SW 1271 (cell line): ENCODE measurements around the gene DCUN1D2.
"Not testable (repeated sequence)": the region's sequence is repeated elsewhere in the genome, so short reads cannot be mapped to it uniquely, and the experiment has no call there.

Source experiments
- DNase-seq, 2 experiments: peaks; one replicate each; lab custom pipeline; 2025; lab: John Stamatoyannopoulos, UW

Gene DCUN1D2

DNA sequence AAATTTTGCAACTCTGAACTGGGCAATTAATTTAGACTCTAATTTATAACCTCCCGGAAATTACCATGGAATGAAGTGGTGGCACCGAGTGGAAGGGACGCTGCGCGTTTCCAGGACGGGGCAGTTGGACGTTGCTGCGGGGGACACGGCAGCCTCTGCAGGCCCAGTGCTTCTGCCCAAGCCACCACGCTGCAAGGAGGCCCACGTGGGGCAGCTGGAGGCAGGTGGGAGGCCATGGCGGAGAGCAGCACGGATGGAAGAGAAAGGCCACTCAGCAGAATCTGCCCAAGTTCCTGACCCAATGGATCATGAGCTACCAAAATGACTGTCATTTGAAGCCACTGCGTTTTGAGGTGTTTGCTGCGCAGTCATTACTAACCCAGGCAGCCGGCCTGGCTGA, 26.0 kb downstream of the DCUN1D2 start:
- no peak for DNase-seq

DNA sequence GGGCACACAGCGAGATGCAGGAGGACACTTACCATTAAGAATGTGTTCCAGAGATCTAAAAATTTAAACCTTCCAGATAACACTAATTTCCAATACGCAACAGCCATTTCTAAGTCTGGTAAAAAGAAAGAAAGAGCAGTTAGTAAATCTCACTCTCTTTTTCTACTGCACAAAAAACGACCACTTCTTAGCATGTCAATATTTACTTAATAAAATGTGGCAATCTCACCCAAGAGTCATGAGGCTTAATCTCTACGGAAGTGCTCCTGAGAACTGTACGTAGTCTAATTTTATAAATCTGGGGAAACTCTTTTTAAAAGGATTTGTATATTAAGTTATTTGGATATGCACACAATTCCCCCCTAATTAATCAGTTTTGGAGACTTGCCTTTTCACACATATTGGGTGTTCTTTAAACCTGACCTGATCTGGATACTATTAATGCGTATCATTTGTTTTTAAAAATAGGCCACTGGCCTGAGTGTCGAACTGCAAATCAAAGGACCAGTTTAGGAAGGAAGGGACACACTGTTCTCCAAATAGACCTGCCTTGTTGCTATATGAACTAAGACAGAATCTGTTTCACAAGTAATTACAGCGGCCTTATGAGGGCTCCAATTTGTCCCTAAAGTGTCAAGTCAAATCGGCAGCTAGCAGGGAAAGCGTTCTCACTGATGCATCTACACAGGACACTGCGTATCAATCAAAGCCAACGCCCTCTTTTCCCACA, 29.3 kb downstream of the DCUN1D2 start:
- no peak for DNase-seq

DNA sequence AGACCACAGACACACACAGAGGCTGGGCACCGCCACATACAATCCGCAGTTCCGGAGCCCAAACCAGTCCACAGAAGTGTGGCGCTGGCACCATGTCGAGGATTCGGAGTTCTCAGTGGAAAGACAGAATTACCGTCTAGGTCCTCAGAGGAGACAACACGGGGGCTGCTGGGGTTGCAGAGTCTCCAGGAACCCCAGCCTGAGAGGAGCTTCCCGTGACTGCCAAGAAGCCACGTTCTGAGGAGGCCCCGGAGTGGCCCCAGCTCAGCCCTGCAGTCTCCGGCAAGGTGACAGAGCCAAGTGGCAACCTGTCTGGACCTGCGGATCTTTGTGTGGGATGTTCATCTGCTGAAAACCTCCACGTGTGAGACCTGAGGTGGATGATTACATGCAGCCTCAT, 29.9 kb downstream of the DCUN1D2 start:
- DNase-seq = no peak

DNA sequence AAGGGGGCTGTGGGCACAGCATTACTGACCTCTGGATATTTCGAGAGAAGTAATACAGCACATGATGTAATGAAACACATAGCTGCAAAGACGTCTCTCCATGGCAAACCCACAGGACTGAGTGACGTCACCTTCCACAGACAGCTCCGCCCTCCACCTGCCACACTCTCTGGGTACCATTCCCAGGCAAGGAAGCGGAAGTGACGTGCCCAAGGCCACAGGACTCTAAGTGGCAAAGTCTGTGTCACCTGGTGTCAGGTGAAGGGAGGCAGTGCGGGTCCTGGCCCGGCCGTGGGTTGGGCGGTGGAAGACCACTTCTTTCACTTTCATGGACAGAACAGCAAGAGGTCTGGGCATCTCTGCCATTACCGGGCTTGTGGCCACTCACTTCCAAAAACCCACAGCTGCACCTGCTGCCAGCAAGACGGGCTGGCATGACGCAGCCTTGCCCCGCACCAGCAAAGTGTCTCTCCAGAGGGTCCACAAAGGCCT, 30.4 kb downstream of the DCUN1D2 start:
- DNase-seq = no peak

DNA sequence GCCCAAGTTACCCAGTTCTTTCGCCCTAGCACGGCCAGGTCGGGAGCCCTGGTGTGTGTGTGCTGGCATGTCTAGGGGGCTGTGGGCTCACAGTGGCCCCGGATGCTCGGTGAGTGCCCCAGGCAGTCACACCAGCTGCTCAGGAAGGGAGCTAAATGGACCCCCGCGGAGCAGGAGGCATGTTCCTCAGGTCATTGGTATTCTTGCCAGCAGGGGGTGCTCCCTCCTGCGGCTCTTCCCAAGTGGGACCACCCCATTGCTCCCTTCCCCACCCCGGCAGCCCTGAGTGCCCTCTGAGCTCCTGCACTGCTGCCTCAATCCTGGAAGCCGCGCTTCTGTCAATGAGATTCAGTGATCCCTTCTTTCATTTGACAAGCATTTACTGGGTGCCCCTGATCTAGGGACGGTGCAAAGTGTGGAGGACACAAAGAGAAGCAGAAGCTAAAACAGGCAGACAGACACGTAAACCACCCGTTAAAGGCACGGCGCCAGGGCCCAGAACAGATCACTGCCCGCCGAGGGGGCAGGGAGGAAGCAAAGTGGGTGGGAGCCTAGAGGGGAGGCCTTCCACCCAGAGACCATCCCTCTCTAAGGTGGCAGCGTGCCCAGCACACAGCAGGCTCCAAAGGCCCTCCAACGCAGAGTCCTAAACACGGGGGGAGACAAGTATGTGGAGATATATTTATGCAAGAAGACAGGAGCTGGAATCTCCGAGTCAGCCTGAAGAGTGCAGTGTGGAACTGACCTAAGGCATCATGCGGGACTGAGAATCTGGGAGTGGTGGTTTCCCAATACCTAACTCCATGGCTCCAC, 32.1 kb downstream of the DCUN1D2 start:
- DNase-seq = no peak

DNA sequence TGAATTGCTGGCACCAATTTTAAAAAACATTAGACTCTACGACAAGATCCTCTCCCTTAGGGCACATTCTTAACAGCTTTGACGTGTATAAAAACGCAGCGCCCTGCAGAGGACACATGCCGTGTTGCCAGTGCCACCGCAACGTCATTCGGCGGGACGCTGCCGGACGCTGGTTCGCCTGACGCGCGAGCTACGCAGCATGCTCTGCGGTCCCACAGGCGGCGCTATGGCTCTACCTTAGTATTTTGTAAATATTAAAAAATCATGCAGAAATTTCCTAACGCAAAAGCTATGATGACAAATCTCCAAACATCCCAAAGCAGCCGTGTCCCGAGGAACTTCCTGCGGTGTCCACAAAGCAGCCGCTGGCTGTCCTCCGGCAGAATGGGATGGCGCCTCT, 33.0 kb downstream of the DCUN1D2 start:
- no peak for DNase-seq

DNA sequence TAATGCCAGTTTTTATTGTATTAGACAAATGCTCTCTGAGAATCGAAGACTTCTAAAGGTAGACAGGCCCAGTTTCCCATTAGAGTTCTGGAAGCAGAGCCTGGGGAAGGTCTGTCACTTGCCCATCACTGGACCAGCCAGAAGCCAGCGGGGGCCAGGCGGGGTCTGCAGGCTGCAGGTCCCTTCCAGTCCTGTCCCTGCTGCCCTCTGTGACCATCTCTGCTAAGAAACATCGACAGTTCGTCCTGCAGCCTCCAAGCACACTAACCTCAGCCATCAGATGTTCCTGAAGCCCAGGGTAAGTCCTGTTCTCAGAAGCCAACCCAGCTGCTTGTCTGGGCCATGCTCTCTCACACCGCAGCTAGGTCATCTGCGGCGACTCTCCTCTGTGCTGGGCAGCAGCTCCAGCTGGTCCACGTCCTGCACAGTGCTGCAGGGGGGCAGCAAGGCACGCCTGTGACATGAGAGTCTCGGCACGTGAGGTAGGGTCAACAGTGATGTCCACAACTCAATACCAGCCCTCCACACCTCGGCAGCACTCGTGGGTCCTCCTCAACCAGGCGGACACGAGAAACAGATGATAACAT, 34.3 kb downstream of the DCUN1D2 start:
- DNase-seq = no peak

DNA sequence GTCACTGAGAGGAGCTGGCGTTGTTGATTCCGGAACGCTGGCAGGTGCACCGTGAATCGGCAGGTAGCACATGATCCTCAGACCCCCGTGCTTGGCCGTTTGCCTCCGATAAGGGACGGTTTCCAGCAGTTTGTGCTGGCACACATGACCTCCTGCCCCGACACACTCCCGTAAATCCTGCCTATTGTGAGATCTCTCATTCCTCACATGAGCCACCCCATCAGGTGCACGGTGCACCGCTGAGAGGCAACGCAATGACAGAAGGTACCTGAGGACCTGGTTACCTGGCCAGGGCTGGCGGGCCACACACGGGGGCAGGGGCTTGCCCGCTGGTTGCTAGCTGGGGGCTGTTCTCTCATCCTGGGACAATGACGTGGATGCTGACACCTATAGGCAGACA, 35.1 kb downstream of the DCUN1D2 start:
- no peak for DNase-seq

DNA sequence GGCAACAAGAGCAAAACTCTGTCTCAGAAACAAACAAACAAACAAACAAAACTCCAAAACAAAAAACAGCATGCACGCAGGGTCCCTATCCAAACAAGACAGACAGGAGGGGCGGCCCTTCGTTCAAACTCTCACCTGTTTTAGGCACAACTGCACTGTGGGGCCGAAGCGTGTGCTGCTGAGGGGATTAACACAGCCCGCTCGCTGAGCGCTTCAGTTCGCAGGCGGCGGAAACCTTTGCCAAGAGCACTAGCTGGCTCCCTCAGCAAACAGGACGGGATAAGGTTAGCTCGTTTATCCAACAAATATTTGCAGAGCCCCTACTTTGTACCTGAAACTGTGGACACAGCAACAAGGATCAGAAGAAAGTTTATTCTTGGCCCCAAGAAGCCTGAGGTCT, 35.6 kb downstream of the DCUN1D2 start:
- DNase-seq = no peak

DNA sequence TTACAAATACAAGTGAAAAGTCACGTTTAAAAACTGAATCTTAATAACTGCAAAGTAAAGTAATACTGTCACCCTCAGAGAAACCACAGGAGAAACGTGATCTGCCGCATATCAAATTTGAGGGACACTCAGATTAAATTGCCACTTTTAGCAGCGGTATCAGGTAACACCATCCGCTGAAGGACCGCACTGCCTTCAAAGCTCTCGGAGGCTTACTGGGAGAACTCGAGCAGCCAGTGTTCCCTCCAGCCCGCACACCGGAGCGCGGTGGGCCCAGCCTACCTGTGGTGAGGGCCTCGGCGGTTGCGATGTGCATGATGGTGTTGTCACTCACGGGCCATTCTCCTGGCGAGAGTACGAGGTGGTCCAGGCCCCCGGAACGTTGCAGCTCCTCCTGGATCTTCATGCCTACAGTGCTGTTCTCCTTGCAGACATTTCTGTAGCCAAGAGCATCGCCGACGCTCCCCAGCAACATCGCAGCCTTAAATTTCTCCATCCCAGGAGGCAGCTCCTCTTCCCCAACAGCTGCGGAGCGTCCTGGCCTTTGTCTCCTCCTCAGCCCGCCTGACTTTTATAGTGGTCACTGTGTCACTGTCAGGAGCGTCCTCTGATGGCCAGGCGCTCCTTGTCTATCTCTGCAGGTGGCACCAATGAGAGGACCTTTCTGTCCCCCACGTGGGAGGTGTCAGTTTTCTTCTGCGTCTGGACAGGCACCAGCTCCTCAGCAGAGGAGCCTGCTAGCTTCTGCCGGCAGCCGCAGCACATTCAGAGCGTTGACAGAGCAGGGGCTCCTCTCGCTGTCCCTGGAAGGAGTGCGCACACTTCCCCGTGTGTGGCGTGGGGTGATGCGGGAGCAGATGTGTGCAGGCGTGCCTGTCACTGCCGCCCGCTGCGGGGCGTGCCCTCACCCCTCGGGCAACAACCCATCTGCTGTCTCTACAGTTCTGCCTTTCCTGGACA, 37.3 kb downstream of the DCUN1D2 start, which contains the start of gene ADPRHL1:
Gene ADPRHL1, minus strand, starts transcription at position 547 of the 960 bp plus-strand sequence. Its CDS starts 51 bp downstream, at position 496.
- DNase-seq = no peak

DNA sequence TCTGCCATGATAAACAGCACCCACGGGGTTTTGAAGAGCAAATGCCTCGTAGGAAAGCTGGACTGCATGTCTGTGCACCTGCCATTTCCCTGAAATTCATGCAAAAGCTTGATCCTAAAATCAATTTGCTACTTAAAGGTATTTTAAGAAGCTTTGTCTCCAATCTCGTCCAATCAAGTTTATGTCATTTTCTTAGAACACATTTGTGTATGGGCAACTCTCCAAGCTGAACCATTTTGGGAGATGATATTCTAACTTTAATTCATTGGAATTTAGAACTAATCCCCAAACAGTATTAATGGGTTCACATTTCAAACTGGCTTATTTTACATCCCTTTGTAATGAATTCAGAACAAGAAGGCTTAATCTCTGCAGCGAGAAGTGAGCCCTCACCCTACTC, 38.0 kb downstream of the DCUN1D2 start:
- no peak for DNase-seq

DNA sequence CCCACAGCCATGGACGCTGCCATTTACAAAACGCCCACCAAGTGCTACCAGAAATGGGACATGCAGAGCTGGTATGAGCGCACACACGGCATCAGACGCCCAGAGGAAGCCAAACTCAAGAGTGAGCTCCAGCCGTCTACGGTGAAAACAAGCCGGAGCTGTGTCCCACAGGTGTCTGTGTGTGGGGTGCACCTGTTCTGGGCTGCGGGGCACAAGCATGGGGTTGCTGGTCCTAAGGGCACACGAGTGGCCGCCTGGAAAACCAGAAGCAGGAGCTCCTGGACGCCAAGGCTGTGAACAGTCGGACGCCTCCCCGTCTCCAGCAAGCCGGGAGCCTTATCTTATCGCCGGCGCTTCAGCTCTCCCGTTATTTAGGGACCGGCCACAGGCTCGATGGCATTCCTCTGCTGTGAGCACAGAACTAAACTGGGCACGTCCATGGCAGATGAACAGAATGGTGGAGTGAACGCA, 38.5 kb downstream of the DCUN1D2 start:
- no peak for DNase-seq

DNA sequence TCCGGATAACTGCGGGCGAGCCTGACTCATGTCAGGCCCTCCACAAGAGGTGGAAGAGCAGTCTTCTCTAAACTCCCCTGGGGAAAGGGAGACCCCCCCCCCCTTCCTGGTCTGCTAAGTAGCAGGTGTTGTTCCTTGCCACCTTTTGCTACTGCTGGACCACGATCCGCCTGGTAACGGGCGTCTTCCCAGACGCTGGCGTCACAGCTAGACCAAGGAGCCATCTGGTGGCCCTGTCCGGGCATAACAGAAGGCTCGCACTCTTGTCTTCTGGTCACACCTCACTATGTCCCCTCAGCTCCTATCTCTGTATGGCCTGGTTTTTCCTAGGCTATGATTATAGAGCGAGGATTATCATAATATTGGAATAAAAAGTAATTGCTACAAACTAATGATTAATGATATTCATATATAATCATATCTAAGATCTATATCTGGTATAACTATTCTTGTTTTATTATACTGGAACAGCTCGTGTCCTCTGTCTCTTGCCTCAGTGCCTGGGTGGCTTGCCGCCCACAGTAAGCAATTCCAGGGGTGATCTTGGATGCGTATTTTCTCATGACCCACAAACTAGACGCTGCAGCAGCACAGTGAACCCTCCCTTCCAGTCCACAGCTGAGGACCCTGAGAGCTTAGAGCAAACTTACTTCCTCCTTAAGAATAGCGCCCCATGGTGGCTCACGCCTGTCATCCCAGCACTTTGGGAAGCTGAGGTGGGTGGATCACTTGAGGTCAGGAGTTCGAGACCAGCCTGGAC, 39.5 kb downstream of the DCUN1D2 start:
- not testable (repeated sequence) for DNase-seq

DNA sequence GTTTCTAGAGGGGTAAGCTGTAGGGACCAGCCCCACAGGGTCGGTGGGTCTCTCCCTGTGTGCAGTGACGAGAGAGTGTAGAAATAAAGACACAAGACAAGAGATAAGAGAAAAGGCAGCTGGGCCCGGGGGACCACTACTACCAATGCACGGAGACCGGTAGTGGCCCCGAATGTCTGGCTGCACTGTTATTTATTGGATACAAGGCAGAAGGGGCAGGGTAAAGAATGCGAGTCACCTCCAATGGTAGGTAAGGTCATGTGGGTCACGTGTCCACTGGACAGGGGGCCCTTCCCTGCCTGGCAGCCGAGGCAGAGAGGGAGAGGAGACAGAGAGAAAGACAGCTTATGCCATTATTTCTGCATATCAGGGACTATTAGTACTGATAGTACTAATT, 40.2 kb downstream of the DCUN1D2 start:
- DNase-seq = not testable (repeated sequence)

DNA sequence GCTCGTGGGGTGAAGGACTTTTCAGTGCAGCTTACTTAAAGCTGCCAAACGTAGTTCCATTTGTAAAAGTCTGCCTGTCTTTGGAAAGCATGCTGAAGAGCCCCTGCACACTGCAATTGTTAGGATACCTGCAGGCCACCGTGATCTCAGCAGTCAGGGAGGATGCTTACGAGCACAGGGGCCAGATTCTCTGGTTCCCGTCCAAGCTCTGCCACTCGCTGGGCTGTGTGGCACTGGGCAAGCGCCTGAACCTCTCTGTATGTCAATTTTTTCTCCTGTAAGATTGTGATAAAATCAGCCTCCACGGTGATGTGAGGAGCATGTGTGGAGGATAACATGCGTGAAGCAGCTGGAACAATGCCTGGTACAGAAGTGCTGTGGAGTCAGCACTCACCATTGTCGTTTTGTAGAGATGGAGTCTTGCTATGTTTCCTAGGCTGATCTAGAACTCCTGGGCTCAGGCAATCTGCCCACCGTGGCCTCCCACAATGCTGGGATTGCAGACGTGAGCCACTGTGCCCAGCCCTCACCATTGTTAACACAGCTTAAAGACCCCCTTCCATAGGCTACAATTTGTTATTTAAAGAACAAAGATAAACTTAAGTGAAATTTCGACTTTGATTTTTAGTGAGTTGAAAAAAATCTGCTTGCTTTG, 40.7 kb downstream of the DCUN1D2 start:
- DNase-seq = no peak

DNA sequence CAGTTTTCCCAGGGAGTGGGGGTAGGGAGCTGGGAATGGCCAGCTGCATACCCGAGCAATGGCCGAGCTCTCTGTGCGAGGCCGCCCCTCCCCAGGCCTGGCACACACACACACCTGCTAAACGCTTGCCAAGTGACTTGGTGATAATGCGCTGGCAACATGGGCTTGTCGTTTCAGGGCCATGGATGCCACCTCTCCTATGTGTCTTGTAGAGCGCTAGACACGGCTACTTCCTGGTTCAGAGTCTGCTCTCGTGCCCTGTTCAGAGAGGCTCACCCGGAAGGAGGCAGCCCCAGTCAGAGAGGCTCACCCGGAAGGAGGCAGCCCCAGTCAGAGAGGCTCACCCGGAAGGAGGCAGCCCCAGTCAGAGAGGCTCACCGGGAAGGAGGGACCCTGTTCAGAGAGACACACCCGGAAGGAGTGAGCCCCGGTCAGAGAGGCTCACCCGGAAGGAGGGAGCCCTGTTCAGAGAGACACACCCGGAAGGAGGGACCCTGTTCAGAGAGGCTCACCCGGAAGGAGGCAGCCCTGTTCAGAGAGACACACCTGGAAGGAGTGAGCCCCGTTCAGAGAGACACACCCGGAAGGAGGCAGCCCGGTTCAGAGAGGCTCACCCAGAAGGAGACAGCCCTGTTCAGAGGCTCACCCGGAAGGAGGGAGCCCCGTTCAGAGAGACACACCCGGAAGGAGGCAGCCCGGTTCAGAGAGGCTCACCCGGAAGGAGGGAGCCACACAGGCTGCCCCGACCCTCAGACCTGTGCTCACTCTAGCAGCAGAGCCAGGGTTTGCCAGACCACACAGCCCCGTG, 41.4 kb downstream of the DCUN1D2 start:
- peak; percentile 27 to 66 for DNase-seq

DNA sequence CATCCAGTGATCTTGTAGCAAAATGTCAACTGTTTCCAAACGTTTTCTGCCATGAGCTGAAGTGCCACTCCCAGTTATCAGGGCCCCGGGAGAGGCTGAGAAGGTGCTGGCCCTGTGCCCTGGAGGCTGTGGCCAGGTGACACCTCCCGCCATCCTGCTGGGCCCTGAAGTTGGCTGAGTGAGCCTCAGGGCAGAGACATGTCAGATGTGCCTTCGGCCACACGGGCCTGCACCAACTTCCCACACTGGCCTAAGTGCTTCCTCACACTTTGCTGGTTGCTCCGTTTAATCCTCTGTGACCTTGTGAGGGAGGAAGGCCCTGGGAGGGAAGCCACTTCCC, 42.0 kb downstream of the DCUN1D2 start:
- DNase-seq = no peak

DNA sequence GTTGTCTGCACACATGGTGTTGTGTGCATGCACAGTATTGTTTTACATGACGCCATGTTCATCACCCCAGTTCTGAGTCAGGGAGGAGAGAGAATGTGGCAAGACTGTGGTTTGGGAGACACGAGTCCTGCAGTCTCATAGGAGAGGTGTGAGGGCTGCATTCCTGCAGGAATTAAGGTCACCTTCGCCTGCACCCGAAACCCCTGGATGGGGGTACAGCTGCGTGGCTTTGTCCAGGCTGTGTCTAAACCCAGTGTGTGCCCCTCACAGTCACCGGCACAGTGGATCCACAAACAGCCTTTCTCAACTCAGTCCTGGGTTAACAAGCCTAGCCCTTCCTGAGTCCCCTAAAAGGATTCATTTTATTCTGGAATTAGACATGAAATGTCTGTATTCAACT, 42.9 kb downstream of the DCUN1D2 start:
- no peak for DNase-seq

DNA sequence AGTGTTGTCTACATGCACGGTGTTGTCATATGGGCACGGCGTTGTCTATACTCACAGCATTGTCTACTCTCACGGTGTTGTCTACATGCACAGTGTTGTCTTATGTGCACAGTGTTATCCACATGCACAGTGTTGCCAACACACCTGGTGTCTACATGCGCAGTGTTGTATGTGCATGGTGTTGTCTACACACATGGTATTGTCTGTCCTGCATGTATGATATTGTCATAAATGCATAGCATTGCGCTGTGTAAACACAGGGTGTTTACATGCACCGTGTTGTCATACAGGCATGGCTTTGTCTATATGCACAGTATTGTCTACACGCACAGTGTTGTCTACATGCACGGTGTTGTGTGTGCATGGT, 44.0 kb downstream of the DCUN1D2 start:
- no peak for DNase-seq
